Measurements from ENCODE around the gene ASCC1.
"Not testable (repeated sequence)": the region's sequence is repeated elsewhere in the genome, so short reads cannot be mapped to it uniquely, and the experiment has no call there.

Gene ASCC1

GRCh38 chr10:72219235-72219814 is 3.2 kb upstream of the ASCC1 start:
- no peak for DNase-seq

- DNase-seq, result no peak
Observed at GRCh38 chr10:72218726-72219125, 2.6 kb upstream of the ASCC1 start.

GRCh38 chr10:72218325-72218724 is 2.2 kb upstream of the ASCC1 start:
- DNase-seq, result peak in 1 of 2 donors; percentile 72

DNA sequence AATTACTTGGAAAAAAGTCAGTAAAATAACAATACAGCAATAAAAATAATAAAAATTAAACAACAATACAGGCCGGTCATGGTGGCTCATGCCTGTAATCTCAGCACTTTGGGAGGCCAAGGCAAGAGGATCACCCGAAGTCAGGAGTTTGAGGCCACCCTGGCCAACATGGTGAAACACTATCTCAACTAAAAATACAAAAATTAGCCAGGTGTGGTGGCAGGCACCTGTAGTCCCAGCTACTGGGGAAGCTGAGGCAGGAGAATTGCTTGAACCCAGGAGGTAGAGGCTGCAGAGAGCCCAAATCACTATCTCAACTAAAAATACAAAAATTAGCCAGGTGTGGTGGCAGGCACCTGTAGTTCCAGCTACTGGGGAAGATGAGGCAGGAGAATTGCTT is 4.2 kb downstream of the ASCC1 start:
- DNase-seq, result not testable (repeated sequence)

GRCh38 chr10:72211381-72211780 is 4.7 kb downstream of the ASCC1 start:
- not testable (repeated sequence) for DNase-seq

DNA sequence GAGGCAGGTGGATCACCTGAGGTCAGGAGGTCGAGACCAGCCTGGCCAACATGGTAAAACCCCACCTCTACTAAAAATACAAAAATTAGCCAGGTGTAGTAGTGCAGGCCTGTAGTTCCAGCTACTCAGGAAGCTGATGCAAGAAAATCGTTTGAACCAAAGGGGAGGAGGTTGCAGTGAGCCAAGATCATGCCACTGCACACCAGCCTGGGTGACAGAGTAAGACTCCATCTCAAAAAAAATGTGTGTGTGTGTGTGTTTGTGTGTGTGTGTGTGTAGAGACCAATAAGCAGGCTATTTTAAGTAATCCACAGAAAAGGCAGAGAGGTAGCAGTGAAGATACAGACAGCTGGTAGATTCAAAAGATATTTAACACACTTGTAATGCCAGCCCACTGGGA is 7.5 kb downstream of the ASCC1 start:
- DNase-seq, result not testable (repeated sequence)

- DNase-seq, result no peak
Observed at GRCh38 chr10:72206511-72207229, 9.4 kb downstream of the ASCC1 start.

DNA sequence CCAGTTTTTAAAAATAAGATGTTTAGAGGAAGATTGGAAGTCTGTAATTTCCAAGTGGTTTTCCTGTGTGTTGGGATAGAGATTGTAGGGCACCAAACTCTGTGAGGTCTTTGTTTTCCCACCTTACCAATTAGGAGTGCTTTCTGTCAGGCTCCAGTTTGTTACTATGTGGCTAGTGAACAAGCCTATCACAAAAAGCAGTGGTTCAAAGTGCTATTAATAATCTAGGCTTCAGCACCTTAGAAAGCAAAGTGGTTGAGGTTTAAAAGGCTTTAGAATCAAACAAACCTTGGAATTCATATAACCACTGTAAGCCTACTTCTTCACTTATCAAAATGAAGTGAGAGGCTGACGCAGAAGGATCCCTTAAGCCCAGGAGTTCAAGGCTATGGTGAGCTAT is 11.4 kb downstream of the ASCC1 start:
- no peak for DNase-seq

DNA sequence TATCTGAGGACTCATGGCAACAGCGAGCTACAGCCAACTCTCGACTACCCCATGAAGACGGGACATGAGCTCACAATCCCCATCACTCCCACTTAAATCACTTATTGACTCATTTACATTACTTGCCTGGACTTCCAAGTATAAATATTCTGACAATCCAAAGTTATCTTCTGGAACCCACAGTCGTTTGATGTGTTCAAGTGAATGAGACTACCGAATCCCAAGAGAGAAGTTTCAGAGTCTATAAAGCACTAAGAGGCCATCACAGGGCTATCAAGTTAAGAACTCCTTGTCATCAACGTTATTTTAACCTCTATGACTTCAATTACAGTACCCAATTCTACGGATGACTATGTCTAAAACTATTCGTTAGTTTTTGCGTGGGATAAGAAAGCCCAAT is 11.8 kb downstream of the ASCC1 start:
- no peak for DNase-seq

DNA sequence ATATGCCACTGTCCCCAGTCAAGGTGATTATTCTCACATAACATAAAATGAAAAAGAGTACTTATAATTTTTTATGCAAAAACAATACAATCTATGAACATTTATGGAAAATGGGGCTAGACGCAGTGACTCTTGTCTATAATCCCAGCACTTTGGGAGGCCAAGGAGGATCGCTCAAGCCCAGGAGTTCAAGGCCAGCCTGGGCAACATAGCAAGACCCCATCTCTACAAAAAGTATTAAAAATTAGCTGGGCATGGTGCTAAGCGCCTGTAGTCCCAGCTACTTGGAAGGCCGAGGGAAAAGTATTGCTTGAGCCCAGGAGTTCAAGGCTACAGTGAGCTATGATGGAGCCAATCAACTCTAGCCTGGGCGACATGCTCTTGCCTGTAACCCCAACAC is 14.8 kb downstream of the ASCC1 start:
- no peak for DNase-seq

GRCh38 chr10:72200883-72201282 is 15.2 kb downstream of the ASCC1 start:
- DNase-seq, result no peak

DNA sequence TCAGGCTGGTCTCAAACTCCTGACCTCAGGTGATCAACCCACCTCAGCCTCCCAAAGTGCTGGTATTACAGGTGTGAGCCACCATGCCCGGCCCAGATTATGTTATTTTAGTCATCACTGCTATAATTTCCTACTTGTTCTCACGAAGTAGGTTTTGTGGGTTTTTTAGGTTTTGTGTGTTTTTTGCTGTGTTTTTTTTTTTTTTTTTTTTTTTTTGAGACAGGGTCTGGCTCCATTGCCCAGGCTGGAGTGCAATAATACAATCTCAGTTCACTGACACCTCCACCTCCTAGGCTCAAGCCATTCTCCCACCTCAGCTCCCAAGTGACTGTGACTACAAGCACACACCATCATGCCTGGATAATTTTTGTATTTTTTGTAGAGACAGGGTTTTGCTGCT is 21.1 kb downstream of the ASCC1 start:
- no peak for DNase-seq

DNA sequence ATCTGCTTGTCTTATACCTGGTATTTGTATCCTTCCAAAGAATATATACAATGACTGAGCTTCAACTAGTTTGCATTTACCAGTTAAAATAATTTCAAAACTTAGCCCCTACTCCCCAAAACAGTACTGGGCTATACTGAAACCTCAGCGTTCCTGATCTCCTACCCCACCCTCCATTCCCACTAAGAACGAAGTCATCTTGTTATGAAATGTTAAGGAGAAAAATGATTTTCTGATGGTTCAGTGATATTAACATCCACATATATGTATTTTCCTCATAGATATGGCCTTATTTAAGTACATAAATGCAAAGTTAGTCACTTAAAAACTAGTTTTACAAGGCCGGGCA is 29.1 kb downstream of the ASCC1 start:
- DNase-seq, result no peak

DNA sequence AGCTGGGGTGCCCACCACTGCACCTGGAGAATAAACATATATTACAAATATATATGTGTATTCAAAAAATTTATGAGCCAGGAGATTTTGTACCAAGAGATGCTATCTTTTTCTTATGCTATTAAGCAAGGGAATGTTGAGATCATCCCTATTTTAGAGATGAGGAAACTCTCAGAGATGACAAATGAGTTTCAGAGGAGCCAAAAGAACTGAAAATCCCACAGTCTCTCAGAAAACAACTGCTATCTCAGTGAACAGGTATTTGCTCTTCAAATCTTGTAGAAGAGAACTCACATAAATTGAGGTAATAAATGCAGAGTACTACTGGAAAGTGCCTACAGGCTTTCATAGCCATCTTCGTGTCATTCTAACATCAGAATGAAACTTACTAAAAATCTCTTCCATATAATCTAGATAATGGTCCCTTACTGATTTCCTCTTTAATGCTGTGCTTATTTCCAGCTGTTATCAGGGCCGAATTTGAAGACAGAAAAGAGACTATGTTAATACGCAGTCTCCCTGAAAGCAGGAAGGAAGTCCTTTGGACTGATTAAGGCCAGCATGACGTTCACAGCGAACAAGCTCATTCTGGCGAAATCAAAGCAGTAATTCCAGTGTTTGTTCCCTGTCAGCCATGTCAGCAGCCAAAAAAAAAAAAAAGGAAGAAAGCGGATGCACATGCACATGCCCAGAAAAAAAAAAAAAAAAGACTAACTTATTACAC is 29.7 kb downstream of the ASCC1 start:
- no peak for DNase-seq

DNA sequence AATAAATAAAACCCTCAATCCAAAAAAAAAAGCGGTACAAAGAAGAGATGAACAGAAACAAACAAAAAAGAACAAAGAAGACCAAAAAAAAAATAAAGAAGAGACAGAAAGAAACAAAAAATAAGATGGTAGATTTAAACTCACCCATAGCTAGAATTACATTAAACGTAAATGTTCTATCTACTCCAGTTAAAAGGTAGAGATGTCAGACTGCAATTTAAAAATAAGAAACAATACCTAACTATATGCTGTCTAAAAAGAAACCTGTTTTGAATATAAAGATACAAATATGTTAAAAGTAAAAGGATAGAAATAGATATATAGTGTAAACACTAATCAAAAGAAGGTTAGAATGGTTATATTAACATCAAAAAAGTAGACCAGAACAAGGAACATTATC is 31.9 kb downstream of the ASCC1 start:
- no peak for DNase-seq

GRCh38 chr10:72177454-72177853 is 38.6 kb downstream of the ASCC1 start:
- no peak for DNase-seq

DNA sequence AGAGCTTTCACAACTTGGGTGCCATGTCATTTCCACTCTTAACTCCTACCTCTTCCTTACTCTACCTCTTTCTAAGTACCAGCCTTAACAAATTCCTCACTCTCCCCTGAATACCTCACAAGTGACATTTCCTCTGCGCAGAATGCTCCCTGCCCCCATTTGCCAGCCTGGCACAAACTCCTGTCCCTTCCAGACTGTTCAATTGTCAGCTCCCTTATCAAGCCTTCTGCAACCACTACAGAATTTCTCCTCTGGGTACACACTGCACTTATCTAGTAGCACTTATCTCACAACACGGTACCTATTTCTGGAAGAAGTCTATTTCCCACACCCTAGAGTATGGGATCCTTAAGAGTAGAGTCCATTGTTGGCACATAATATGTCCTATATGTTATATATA is 39.4 kb downstream of the ASCC1 start:
- DNase-seq, result no peak

DNA sequence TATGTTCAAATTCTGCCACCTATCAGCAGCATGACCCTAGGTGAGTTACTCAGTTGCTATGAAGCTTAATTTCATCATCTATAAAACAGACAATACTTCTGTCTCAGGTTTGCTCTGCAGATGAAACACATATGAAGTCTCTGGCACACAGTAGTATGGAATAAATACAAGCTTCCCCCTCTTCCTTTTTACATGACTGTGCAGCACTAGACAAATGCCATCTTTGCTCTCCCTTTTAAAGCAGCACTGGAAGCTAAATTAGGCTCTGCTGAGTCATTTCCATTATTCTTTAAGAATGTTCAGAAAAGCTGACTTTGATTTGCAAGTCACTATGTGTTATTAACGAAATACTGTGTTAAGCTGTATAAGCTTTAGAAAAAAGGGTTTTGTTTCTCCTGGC is 40.9 kb downstream of the ASCC1 start:
- peak in 1 of 2 donors; percentile 59 for DNase-seq

DNA sequence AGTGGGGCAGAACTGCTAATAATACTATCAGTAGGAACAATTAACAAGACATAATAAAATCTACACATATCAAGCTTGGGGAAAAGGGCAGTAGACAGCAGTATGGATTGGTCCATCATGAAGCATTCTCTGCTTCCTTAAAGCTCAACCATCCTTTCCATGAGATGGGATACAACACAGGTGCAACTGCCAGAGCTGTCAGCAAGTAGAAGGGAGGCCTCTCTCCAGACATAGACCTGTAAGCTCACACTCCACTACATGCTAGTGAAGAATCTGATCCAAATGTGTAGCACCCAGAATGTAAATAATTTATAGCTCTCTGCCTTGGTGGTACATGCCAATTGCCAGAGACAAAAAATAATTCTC is 41.8 kb downstream of the ASCC1 start:
- DNase-seq, result no peak

DNA sequence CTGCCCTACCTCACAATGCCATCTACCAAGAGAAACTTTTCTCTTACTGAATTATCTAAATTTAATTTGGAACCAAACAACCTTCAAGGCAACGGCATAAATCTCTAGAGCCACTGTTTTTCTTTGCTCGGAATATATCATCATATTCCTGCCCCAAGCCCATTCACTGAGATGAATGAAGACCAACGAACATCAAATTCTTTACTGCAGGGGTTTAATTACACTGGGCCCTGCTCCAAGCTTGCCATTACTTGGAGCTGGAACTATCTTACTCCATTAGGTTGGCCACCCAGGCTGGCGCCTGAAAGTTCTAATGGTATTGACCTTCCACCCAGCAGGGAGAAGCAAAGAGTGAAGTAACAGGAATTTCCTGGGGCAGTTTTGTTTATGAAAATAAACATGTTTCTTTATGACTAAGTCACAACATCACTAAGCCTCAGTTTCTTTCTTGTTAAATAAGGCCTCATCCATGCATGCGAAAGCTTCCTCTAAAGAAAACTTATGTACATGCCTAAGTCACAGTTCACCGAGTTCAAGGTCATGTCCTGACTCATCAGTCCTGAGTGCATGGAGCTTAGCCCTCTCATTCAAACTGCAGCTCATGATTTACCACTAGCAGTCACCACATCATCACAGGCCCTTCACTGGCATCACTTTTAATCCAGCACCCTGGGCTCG is 42.3 kb downstream of the ASCC1 start:
- no peak for DNase-seq

DNA sequence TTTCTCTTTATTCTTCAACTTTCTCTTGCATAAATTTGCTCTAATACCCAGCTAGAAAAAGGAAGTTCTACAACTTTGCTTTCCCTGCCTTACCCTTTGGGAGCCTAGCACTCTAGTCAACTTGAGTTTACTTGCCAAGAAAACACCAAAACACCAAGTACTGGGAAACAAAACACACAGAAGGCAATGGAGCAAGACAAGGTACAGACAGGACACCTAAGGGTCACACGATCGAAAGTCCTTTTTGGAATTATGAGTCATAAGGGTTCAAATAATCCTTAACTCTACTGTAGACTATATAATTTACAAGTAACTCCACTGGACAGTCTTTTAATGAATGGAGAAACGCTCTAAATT is 42.8 kb downstream of the ASCC1 start:
- no peak for DNase-seq

GRCh38 chr10:72171175-72171630 is 44.9 kb downstream of the ASCC1 start:
- no peak for DNase-seq

DNA sequence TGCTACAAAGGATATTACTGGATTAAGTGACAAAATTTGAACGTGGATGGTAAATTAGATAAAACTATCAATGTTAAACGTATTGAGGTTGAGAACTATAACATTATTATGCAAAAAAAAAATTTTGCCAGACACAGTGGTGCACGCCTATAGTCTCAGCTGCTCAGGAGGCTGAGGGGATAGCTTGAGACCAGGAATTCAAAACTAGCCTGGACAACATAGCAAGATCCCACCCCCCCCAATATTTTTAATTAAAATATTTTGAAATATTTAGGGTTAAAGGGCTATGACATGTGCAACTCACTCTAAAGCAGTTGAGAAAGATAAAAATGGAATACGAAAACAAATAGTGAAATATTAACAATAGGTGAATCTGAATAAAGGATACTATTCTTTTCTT is 45.3 kb downstream of the ASCC1 start:
- DNase-seq, result no peak

GRCh38 chr10:72170263-72170662 is 45.8 kb downstream of the ASCC1 start:
- DNase-seq, result no peak

Data from bone marrow (tissue), 2 donors.